Thyroid gland (tissue), 4 donors: ENCODE measurements around the gene LRRC37A3.

ENCODE experiments used
- CTCF ChIP-seq, 6 experiments: fragments of 200-600 bp in 3 of 6; fragments of 450-650 bp in 3 of 6; sonication (generic) in 3 of 6; IDR thresholded peaks; one replicate each; pipeline ENCODE4 v1.5.1; 2016 to 2019; ENCODE audit warnings: antibody characterized with exemption in 6 of 6, mild to moderate bottlenecking in 2 of 6, inconsistent platforms in 1 of 6, moderate library complexity in 1 of 6
- POLR2A ChIP-seq, 2 donors: fragments of 450-650 bp; IDR thresholded peaks; one replicate each; pipeline ENCODE4 v1.6.1; 2017; ENCODE audit warnings: antibody characterized with exemption in 2 of 2, mild to moderate bottlenecking in 2 of 2, moderate library complexity in 1 of 2

DNA sequence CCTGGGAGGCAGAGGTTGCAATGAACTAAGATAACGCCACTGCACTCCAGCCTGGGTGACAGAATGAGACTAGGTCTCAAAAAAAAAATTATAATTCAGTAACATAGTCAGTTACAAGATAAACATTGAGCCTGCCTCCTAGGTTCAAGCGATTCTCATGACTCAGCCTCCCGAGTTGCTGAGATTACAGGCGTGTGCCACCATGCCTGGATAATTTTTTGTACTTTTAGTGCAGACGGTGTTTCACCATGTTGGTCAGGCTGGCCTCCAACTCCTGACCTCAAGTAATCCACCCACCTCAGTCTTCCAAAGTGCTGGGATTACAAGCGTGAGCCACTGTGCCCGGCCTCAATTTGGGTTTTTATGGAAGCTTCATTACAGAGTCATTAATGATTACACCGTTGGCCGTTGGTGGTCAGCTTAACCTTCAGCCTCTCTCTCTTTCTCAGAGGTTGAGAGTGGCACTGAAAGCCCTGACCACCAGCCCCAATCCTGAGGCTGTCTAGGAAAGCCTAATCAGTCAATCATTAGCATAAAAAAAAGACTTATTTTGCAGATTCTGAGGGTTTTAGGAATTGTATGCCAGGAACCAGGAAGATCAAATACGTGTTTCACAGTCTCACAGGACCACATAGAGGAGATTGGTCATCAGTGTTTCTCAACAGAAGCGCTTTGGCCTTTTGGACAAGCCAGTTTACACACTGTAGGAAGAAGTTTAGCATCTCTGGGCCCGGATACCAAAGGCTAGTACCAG is 1.3 kb upstream of the LRRC37A3 start:
- TF ChIP-seq CTCF (IDR thresholded peaks at IDR 0.05) (no peak), POLR2A (IDR thresholded peaks at IDR 0.05) (no peak)
